ENCODE data around the gene FOXM1.

The FOXM1 gene

GRCh38 chr12:2834581-2835491 lies 42.1 kb downstream of the FOXM1 start, which contains the start of gene NRIP2:
NRIP2 (minus strand) TSS chr12:2835035; CDS start chr12:2834983, 52 bp downstream.
- peaks cover 12% of the 10 kb centered on the region for H3K4me1 Mint-ChIP-seq
- no peak within 1 kb of the TSS for H3K4me3 Mint-ChIP-seq
- H3K9me3 Mint-ChIP-seq: no peaks in the 10 kb centered on the region
- DNase-seq (ENCODE audit: low spot score in 2 of 2) (no peak), ATAC-seq (no peak)
- H3K36me3 Mint-ChIP-seq: peaks cover 39% of the 10 kb centered on the region
- peak within 1 kb of the TSS; percentile 50 for H3K27ac Mint-ChIP-seq

DNA sequence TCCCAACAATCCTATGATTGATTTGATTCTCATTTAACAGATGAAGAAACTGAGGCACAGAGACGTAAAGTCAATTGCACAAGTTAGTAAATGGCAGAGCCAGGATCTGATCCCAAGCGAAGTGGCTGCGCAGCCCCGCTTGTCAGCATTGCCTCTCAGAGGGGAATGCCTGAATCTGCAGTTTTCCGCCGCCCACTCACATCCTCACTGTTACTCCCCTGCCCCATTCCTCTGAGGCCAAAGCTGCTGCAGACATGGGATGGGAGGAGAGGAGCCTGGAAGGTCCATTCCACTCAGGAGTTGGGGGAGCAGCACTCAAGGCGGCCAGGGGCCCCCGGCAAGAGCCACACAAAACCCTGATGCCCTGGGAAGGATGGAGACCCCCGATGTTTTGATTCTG lies 43.2 kb downstream of the FOXM1 start:
- no peaks in the 10 kb centered on the region for H3K9me3 Mint-ChIP-seq
- H3K27ac Mint-ChIP-seq: peak overlapping the region; percentile 50
- no peak for DNase-seq (ENCODE audit: low spot score in 2 of 2)
- peaks cover 12% of the 10 kb centered on the region for H3K4me1 Mint-ChIP-seq
- peaks cover 39% of the 10 kb centered on the region for H3K36me3 Mint-ChIP-seq
- ATAC-seq: no peak
- no peak overlapping the region for H3K4me3 Mint-ChIP-seq

DNA sequence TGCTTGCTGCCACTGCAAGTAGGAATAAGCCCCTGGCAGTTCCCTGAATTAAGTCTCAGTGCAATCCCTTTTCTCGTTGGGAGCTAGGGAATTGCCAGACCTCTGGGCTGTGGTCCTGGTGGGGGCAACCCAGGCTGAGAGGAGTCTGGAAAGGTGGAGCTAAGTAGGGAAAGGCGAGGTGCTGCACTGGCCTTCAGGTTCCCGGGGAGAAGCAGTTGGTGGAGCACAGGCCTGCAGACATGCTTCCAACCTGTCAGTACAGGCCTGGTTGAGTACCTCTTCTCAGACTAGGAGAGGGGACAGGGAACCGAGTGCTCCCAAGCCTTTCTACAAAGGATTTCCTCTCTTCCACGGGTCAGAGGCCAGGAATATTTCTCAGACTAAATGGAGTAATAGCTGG lies 43.6 kb downstream of the FOXM1 start:
- H3K4me3 Mint-ChIP-seq: no peak overlapping the region
- H3K4me1 Mint-ChIP-seq: peaks cover 12% of the 10 kb centered on the region
- peaks cover 39% of the 10 kb centered on the region for H3K36me3 Mint-ChIP-seq
- no peak for DNase-seq (ENCODE audit: low spot score in 2 of 2)
- H3K9me3 Mint-ChIP-seq: no peaks in the 10 kb centered on the region
- H3K27ac Mint-ChIP-seq: no peak overlapping the region
- no peak for ATAC-seq

DNA sequence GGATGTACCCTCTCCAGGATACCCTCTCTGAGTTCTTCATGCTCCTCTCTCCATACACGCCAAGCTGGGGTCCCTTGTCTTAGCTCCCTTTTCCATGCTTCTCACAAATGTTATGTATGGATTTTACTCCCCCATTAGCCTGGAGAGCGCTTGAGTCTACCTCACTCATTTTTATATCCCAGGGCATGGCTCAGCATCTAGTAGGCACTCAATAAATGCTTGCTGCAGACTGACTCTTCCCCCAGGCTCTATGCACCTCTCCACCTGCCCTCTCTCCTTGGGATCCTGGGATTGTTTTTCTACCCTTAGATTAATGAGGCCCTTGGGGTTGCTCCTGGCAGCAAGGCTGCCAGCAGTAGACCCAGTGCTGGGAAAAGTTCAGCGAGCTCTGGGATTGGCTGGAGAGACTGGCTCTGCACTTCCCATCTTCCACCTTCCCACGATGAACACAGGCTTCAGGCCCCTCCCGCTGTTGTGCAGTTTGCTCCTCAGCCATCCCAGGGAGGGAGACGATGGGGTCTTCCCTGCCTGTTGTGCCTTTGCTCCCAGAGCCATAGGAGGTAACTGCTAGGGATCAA lies 44.3 kb downstream of the FOXM1 start:
- Mint-ChIP-seq H3K9me3 (no peaks in the 10 kb centered on the region), H3K36me3 (peaks cover 43% of the 10 kb centered on the region), H3K4me3 (no peak overlapping the region), H3K27ac (peak overlapping the region; percentile 84), H3K4me1 (peaks cover 12% of the 10 kb centered on the region)
- ATAC-seq (no peak), DNase-seq (ENCODE audit: low spot score in 2 of 2) (no peak)

GRCh38 chr12:2829275-2829674 lies 47.7 kb downstream of the FOXM1 start:
- H3K36me3 Mint-ChIP-seq: peaks cover 64% of the 10 kb centered on the region

GRCh38 chr12:2826721-2827515 lies 50.1 kb downstream of the FOXM1 start:
- no peak overlapping the region for H3K4me3 Mint-ChIP-seq
- DNase-seq (ENCODE audit: low spot score in 2 of 2): no peak
- H3K4me1 Mint-ChIP-seq: no peaks in the 10 kb centered on the region
- H3K27ac Mint-ChIP-seq: peak overlapping the region; percentile 27
- no peaks in the 10 kb centered on the region for H3K9me3 Mint-ChIP-seq
- no peak for ATAC-seq
- H3K36me3 Mint-ChIP-seq: peaks cover 87% of the 10 kb centered on the region

More at GRCh38 chr12:2829275-2829674, 47.7 kb downstream of the FOXM1 start:
- Mint-ChIP-seq H3K4me1 (no peaks in the 10 kb centered on the region), H3K9me3 (no peaks in the 10 kb centered on the region), H3K4me3 (no peak overlapping the region), H3K27ac (peak overlapping the region; percentile 20)
- ATAC-seq (no peak), DNase-seq (ENCODE audit: low spot score in 2 of 2) (no peak)

DNA sequence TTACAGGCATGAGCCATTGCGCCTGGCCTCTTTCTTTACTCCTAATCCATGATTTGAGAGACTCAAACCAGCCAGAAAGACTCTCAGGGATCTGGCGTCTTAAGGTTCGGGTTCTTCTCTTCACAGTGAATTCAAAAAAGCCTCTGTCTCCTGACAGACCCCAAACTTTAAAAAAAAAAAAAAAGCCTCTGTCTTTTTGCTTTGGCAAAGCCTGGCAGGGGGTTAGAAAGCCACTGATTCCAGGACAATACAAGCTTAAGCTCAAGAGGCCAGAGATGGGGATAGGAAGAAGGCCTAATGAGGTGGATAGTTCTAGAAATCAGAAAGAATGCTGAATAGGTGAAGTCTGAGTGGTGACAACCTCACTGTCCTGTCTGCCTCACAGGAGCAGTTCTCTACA lies 50.9 kb downstream of the FOXM1 start:
- ATAC-seq: no peak

GRCh38 chr12:2825132-2825531 lies 51.8 kb downstream of the FOXM1 start:
- Mint-ChIP-seq H3K9me3 (no peaks in the 10 kb centered on the region), H3K4me3 (no peak overlapping the region)

More for the DNA sequence above, 50.9 kb downstream of the FOXM1 start:
- Mint-ChIP-seq H3K36me3 (peaks cover 96% of the 10 kb centered on the region), H3K4me1 (no peaks in the 10 kb centered on the region), H3K4me3 (no peak overlapping the region), H3K9me3 (no peaks in the 10 kb centered on the region), H3K27ac (no peak overlapping the region)
- no peak for DNase-seq (ENCODE audit: low spot score in 2 of 2)

GRCh38 chr12:2824541-2824940 lies 52.4 kb downstream of the FOXM1 start:
- no peak overlapping the region for H3K27ac Mint-ChIP-seq
- H3K4me1 Mint-ChIP-seq: no peaks in the 10 kb centered on the region

More at GRCh38 chr12:2825132-2825531, 51.8 kb downstream of the FOXM1 start:
- H3K4me1 Mint-ChIP-seq: no peaks in the 10 kb centered on the region
- H3K36me3 Mint-ChIP-seq: peaks cover 100% of the 10 kb centered on the region
- H3K27ac Mint-ChIP-seq: no peak overlapping the region
- DNase-seq (ENCODE audit: low spot score in 2 of 2): no peak
- ATAC-seq: no peak

DNA sequence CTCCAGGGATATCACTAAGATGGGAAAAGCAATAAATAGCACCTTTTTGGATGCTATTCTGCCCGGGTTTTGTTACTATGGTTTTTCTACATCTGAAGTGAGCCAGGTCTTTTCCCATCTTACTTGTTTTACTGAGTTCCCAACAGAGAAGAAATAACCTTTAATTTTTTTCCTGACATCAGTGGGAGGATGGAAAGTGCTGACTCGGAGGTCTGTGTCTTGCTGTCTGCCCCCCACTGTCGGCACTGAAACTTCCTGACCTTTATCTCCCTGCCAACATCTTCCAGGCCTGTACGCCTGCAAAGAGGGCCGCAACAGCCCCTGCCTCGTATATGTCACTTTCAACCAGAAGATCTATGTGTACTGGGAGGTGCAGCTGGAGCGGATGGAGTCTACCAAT lies 53.5 kb downstream of the FOXM1 start:
- no peaks in the 10 kb centered on the region for H3K4me1 Mint-ChIP-seq
- peak overlapping the region; percentile 56 for H3K27ac Mint-ChIP-seq
- DNase-seq (ENCODE audit: low spot score in 2 of 2): no peak
- H3K36me3 Mint-ChIP-seq: peaks cover 100% of the 10 kb centered on the region
- no peaks in the 10 kb centered on the region for H3K9me3 Mint-ChIP-seq
- no peak overlapping the region for H3K4me3 Mint-ChIP-seq
- ATAC-seq: no peak

More at GRCh38 chr12:2824541-2824940, 52.4 kb downstream of the FOXM1 start:
- no peak for ATAC-seq
- no peak for DNase-seq (ENCODE audit: low spot score in 2 of 2)
- Mint-ChIP-seq H3K36me3 (peaks cover 100% of the 10 kb centered on the region), H3K9me3 (no peaks in the 10 kb centered on the region), H3K4me3 (no peak overlapping the region)

DNA sequence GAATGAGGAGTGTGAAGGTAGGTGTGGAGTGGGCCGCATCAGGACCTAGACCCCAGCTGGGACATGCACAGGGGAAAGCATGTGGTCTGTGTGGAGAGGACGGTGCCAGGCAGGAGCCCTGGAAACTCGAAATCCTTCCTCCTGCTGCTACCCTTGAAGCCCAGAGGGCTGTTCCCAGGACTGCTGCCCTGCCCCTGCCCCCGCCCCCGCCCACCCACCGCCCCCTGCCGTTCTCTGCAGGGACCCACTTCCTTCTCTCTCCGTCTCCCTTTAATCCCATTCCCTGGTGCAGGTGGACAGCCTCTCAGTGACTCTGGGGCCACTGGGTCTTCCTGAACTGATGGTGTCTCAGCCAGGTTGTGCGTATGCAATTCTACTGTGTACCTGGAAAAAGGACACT lies 56.5 kb downstream of the FOXM1 start:
- H3K9me3 Mint-ChIP-seq: no peaks in the 10 kb centered on the region
- ATAC-seq (no peak), DNase-seq (ENCODE audit: low spot score in 2 of 2) (no peak)
- H3K4me3 Mint-ChIP-seq: no peak overlapping the region
- H3K36me3 Mint-ChIP-seq: peaks cover 96% of the 10 kb centered on the region
- no peaks in the 10 kb centered on the region for H3K4me1 Mint-ChIP-seq
- H3K27ac Mint-ChIP-seq: peak overlapping the region; percentile 63

DNA sequence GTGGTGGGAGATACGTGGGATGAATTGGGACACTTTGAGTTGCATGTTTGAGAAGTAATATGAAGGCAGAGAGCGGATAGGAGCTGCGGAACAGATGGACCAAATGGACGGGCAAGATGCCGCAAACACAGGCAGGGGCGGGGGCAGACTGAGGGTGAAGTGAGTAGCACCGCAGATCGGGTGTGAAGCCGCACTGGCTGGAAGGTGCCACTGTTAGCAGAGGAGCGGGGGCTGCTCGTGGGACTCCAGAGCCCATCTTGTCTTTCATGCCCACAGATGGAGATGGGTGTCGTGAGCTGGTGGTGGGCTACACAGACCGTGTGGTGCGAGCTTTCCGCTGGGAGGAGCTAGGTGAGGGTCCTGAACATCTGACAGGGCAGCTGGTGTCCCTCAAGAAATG lies 57.2 kb downstream of the FOXM1 start:
- no peaks in the 10 kb centered on the region for H3K4me1 Mint-ChIP-seq
- ATAC-seq: no peak
- H3K27ac Mint-ChIP-seq: peak overlapping the region; percentile 63
- no peak overlapping the region for H3K4me3 Mint-ChIP-seq
- no peak for DNase-seq (ENCODE audit: low spot score in 2 of 2)
- no peaks in the 10 kb centered on the region for H3K9me3 Mint-ChIP-seq
- peaks cover 96% of the 10 kb centered on the region for H3K36me3 Mint-ChIP-seq

- peak overlapping the region; percentile 99 for H3K27ac Mint-ChIP-seq
- peaks cover 12% of the 10 kb centered on the region for H3K4me1 Mint-ChIP-seq
- H3K36me3 Mint-ChIP-seq: peaks cover 52% of the 10 kb centered on the region
- peak; percentile 39 for ATAC-seq
- no peaks in the 10 kb centered on the region for H3K9me3 Mint-ChIP-seq
- H3K4me3 Mint-ChIP-seq: peak overlapping the region; percentile 95
- DNase-seq (ENCODE audit: low spot score in 2 of 2): peak; percentile 17 to 68
Observed at GRCh38 chr12:2813214-2814185, 63.5 kb downstream of the FOXM1 start.

Measured in stimulated activated effector memory CD8-positive, alpha-beta T cell treated with anti-CD3 and anti-CD28 coated beads, Interleukin-12 subunit alpha, Interleukin-12 subunit beta, amount 100 ng/mL, for 72 hours (primary cell).